Stimulated activated CD8-positive, alpha-beta memory T cell treated with anti-CD3 and anti-CD28 coated beads, Interleukin-15, amount 100 ng/mL, for 24 hours (primary cell): ENCODE data around the gene SIK3.
"Not testable (repeated sequence)": the region's sequence is repeated elsewhere in the genome, so short reads cannot be mapped to it uniquely, and the experiment has no call there.

Source experiments
- DNase-seq: peaks from one replicate; pipeline ENCODE4 v3.0.0-alpha.2; 2020; ENCODE audit warnings: low read depth

SIK3 gene

GRCh38 chr11:117076941-117077691 is 21.1 kb downstream of the SIK3 start:
- DNase-seq, result no peak

- DNase-seq, result no peak
Observed at GRCh38 chr11:117075186-117075585, 23.0 kb downstream of the SIK3 start.

DNA sequence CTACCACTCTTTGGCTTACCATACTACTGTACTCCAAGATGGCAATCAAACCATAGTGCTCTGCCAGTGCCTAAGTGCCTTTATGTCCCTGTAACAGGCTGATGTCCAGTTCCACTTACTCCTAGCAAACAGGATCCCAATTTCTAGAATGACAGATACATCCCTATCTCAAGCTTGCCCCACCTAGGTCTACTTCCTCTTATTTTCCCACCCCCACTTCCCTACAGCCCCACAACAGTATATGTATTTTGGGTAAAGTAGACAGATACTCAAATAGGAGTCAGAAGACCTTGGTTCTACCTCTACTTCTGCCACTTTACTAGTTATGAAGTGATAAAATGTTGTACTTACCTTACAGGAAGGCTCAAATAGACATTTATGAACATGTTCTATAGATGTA is 24.1 kb downstream of the SIK3 start:
- DNase-seq, result no peak

- DNase-seq, result no peak
Observed at GRCh38 chr11:117073539-117073938, 24.7 kb downstream of the SIK3 start.

GRCh38 chr11:117072517-117073461 is 25.4 kb downstream of the SIK3 start:
- no peak for DNase-seq

GRCh38 chr11:117071344-117071787 is 26.9 kb downstream of the SIK3 start:
- DNase-seq, result no peak

DNA sequence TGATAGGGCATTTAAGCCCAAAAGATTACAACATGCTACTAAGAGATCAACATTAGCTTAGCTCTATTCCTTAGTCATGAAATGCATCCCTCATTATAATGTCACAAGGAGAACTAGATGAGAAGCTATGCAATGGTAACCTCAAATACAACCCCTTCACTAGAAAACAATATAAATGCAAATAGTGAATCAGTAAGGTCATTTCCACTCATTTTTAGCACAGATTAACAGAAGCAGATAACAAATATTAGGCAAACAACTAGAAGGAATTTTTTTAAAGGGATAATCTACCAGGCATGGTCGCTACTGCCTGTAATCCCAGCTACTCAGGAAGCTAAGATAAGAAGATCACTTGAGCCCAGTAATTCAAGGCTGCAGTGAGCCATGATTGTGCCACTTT is 28.2 kb downstream of the SIK3 start:
- DNase-seq, result no peak

- DNase-seq, result no peak
Observed at GRCh38 chr11:117068303-117068860, 29.8 kb downstream of the SIK3 start.

DNA sequence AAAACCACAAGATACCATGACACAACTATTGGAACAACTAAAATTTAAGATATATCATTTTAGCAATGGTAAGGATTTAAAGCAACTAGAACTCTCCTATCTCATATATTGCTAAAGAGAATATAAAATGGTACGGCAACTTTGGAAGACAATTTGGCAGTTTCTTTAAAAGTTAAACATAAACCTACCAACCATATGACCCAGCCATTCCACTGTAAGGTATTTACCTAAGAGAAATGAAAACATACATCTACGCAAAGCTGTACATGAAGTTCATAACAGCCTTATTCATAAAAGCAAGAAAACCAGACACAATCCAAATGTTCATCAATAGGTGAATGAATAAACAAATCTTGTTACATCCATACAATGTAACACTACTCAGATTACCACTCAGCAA is 31.3 kb downstream of the SIK3 start:
- DNase-seq, result no peak

GRCh38 chr11:117064275-117064674 is 34.0 kb downstream of the SIK3 start:
- no peak for DNase-seq

- no peak for DNase-seq
Observed at GRCh38 chr11:117062498-117062897, 35.7 kb downstream of the SIK3 start.

DNA sequence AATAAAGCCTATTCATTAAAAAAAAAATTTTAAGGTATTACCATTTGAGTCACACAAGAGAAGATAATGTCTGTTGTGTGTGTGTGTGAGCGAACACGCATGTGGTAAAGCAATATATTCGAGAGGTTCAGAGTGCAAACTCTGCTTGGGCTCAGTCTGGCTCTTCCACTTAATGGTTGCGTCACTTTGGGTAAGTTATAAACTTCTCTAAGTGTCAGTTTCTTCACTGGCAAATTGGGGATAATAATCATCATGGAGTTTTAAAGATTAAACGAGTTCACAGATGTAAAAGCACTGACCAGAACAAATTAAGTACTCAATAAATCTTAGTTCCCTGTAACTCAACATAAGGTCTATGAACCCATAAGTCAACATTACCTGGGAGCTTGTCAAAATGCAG is 37.0 kb downstream of the SIK3 start:
- DNase-seq, result no peak

DNA sequence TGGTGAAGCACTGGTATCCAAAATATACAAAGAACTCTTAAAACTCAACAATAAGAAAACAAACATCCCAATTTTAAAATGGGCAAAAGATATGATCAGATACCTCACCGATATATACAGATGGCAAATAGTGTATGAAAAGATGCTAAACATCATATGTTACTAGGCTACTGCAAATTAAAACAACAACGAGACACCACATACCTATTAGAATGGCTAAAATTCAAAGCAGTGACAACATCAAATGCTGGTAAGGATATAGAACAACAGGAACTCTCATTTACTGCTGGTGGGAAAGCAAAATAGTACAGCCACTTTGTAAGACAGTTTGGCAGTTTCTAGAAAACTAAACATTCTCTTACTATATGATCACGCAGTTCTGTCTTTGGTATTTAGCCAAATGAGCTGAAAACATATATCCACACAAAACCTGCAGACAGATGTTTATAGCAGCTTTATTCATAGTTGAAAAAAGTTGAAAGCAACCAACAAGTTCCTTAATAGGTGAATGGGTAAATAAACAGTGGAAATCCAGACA is 38.5 kb downstream of the SIK3 start:
- no peak for DNase-seq

- DNase-seq, result no peak
Observed at GRCh38 chr11:117058761-117059261, 39.4 kb downstream of the SIK3 start.

DNA sequence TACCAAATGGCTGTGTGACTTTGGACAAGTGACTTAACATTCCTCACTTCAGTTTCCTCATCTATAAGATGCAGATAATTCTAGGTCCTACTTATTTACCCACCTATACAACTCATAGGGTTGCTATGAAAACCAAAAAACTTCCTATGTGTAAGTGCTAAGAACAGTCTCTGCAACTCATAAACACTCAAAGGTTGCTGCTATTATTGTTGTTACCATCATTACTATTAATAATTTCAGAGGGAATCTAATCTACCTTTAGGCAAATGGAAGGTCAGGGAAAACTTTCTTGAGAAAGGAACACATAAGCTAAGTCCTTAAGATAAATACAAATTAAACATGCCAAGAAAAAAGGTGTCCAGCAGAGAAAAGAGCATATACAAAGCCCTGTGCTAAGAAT is 40.5 kb downstream of the SIK3 start:
- DNase-seq, result no peak

- no peak for DNase-seq
Observed at GRCh38 chr11:117057317-117057716, 40.9 kb downstream of the SIK3 start.

- DNase-seq, result no peak
Observed at GRCh38 chr11:117055469-117055868, 42.8 kb downstream of the SIK3 start.

- DNase-seq, result no peak
Observed at GRCh38 chr11:117054382-117054781, 43.8 kb downstream of the SIK3 start.

DNA sequence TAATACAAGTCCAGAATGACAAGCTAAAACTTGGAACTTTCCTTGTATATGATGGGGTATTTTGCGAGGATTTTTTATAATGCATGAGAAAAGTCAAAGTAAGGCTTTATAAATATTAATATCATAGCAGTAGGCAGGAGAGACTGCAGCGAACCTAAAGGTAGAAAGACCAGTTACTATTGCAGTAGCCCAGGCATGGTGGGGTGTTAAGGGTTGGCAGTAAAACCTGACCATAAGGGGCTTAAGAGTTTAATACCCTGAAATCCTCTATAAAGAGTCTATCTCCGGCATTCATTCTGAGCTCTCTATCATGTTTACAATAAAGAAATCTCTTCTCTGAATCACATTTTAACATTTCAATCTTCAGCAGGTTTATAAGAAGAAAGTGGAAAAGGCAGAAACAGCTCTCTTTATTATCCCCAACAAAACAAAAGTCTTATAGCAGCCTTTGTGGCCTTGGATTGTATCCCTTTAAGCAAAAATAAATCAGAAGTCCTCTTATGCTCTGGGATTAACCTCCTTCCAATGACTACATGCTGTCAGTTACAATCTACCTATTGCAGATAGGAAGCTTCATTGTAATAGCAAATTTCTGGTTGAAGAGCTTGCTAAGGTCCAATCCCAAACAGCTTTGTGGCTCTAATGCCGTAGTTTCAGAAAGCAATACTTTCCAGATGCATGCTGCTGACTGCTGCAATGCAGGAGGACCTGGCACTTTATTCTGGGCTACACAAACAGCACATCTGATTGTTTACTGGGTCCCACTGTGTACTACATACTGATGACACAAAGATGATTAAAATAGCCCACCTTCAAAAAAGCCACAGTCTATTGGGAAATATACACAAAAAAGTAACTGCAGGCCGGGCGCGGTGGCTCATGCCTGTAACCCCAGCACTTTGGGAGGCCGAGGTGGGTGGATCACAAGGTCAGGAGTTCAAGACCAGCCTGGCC is 45.8 kb downstream of the SIK3 start:
- DNase-seq, result no peak

- DNase-seq, result not testable (repeated sequence)
Observed at GRCh38 chr11:117050121-117050520, 48.1 kb downstream of the SIK3 start.

- not testable (repeated sequence) for DNase-seq
Observed at GRCh38 chr11:117046627-117047026, 51.6 kb downstream of the SIK3 start.
